ENCODE measurements around the gene PHF10.

PHF10 gene

GRCh38 chr6:169722362-169723199 is 1.7 kb downstream of the PHF10 start:
- Histone ChIP-seq H3K9me3 (ENCODE audit: insufficient read depth, low read depth, low read length) (no peaks in the 10 kb centered on the region), H3K4me1 (ENCODE audit: insufficient read depth, low read length) (peaks cover 29% of the 10 kb centered on the region), H3K4me3 (ENCODE audit: low read length) (peak overlapping the region; percentile 81), H3K27ac (ENCODE audit: low read depth, low read length) (no peak overlapping the region), H3K27me3 (ENCODE audit: insufficient read depth, low read length) (no peaks in the 10 kb centered on the region; the same call in 1 of the 2 replicates), H3K9ac (ENCODE audit: low read depth, low read length) (peak overlapping the region; percentile 57; the same call in 1 of the 2 replicates), H3K36me3 (ENCODE audit: insufficient read depth, low read length) (peaks cover 23% of the 10 kb centered on the region)
- 6% methylated on average over 22 of the region's 22 CpGs for WGBS

GRCh38 chr6:169720207-169720855 is 4.0 kb downstream of the PHF10 start:
- Histone ChIP-seq H3K4me1 (ENCODE audit: insufficient read depth, low read length) (peaks cover 18% of the 10 kb centered on the region), H3K36me3 (ENCODE audit: insufficient read depth, low read length) (peaks cover 46% of the 10 kb centered on the region)
- WGBS: 96% methylated on average over 3 of the region's 3 CpGs

GRCh38 chr6:169719117-169719516 is 5.2 kb downstream of the PHF10 start:
- Histone ChIP-seq H3K27ac (ENCODE audit: low read depth, low read length) (no peak overlapping the region), H3K9me3 (ENCODE audit: insufficient read depth, low read depth, low read length) (no peaks in the 10 kb centered on the region), H3K27me3 (ENCODE audit: insufficient read depth, low read length) (no peaks in the 10 kb centered on the region; the same call in 1 of the 2 replicates), H3K4me3 (ENCODE audit: low read length) (no peak overlapping the region), H3K36me3 (ENCODE audit: insufficient read depth, low read length) (peaks cover 58% of the 10 kb centered on the region), H3K4me1 (ENCODE audit: insufficient read depth, low read length) (peaks cover 16% of the 10 kb centered on the region), H3K9ac (ENCODE audit: low read depth, low read length) (no peak overlapping the region)
- WGBS: 98% methylated on average over 4 of the region's 4 CpGs

More at GRCh38 chr6:169720207-169720855, 4.0 kb downstream of the PHF10 start:
- no peak overlapping the region for H3K9ac ChIP-seq (ENCODE audit: low read depth, low read length)
- H3K27ac ChIP-seq (ENCODE audit: low read depth, low read length): no peak overlapping the region
- no peak overlapping the region for H3K4me3 ChIP-seq (ENCODE audit: low read length)
- no peaks in the 10 kb centered on the region; the same call in 1 of the 2 replicates for H3K27me3 ChIP-seq (ENCODE audit: insufficient read depth, low read length)
- H3K9me3 ChIP-seq (ENCODE audit: insufficient read depth, low read depth, low read length): no peaks in the 10 kb centered on the region

GRCh38 chr6:169714595-169714994 is 9.7 kb downstream of the PHF10 start:
- Histone ChIP-seq H3K4me1 (ENCODE audit: insufficient read depth, low read length) (no peaks in the 10 kb centered on the region), H3K9ac (ENCODE audit: low read depth, low read length) (no peak overlapping the region), H3K9me3 (ENCODE audit: insufficient read depth, low read depth, low read length) (no peaks in the 10 kb centered on the region), H3K27me3 (ENCODE audit: insufficient read depth, low read length) (no peaks in the 10 kb centered on the region), H3K36me3 (ENCODE audit: insufficient read depth, low read length) (peaks cover 94% of the 10 kb centered on the region), H3K27ac (ENCODE audit: low read depth, low read length) (no peak overlapping the region), H3K4me3 (ENCODE audit: low read length) (no peak overlapping the region)
- WGBS: 96% methylated on average over 9 of the region's 9 CpGs

- no peaks in the 10 kb centered on the region for H3K27me3 ChIP-seq (ENCODE audit: insufficient read depth, low read length)
- no peak overlapping the region for H3K4me3 ChIP-seq (ENCODE audit: low read length)
- H3K36me3 ChIP-seq (ENCODE audit: insufficient read depth, low read length): peaks cover 94% of the 10 kb centered on the region
- H3K4me1 ChIP-seq (ENCODE audit: insufficient read depth, low read length): no peaks in the 10 kb centered on the region
- H3K9ac ChIP-seq (ENCODE audit: low read depth, low read length): no peak overlapping the region
- WGBS: 92% methylated on average over 2 of the region's 2 CpGs
- H3K9me3 ChIP-seq (ENCODE audit: insufficient read depth, low read depth, low read length): no peaks in the 10 kb centered on the region
- no peak overlapping the region for H3K27ac ChIP-seq (ENCODE audit: low read depth, low read length)
Observed at GRCh38 chr6:169714178-169714577, 10.1 kb downstream of the PHF10 start.

- H3K27ac ChIP-seq (ENCODE audit: low read depth, low read length): no peak overlapping the region
- no peaks in the 10 kb centered on the region for H3K27me3 ChIP-seq (ENCODE audit: insufficient read depth, low read length)
- H3K4me1 ChIP-seq (ENCODE audit: insufficient read depth, low read length): no peaks in the 10 kb centered on the region
- WGBS: 90% methylated on average over 3 of the region's 3 CpGs
- no peak overlapping the region for H3K4me3 ChIP-seq (ENCODE audit: low read length)
- H3K9ac ChIP-seq (ENCODE audit: low read depth, low read length): no peak overlapping the region
- H3K36me3 ChIP-seq (ENCODE audit: insufficient read depth, low read length): peaks cover 97% of the 10 kb centered on the region
- no peaks in the 10 kb centered on the region for H3K9me3 ChIP-seq (ENCODE audit: insufficient read depth, low read depth, low read length)
Observed at GRCh38 chr6:169710009-169710408, 14.3 kb downstream of the PHF10 start.

- Histone ChIP-seq H3K27me3 (ENCODE audit: insufficient read depth, low read length) (no peaks in the 10 kb centered on the region), H3K27ac (ENCODE audit: low read depth, low read length) (no peak overlapping the region), H3K9ac (ENCODE audit: low read depth, low read length) (no peak overlapping the region), H3K4me1 (ENCODE audit: insufficient read depth, low read length) (no peaks in the 10 kb centered on the region), H3K4me3 (ENCODE audit: low read length) (no peak overlapping the region), H3K36me3 (ENCODE audit: insufficient read depth, low read length) (peaks cover 97% of the 10 kb centered on the region), H3K9me3 (ENCODE audit: insufficient read depth, low read depth, low read length) (no peaks in the 10 kb centered on the region)
Observed at GRCh38 chr6:169709293-169709692, 15.0 kb downstream of the PHF10 start.

- H3K9me3 ChIP-seq (ENCODE audit: insufficient read depth, low read depth, low read length): no peaks in the 10 kb centered on the region
- 100% methylated on average over 2 of the region's 2 CpGs for WGBS
- H3K9ac ChIP-seq (ENCODE audit: low read depth, low read length): no peak overlapping the region
- H3K36me3 ChIP-seq (ENCODE audit: insufficient read depth, low read length): peaks cover 96% of the 10 kb centered on the region
- H3K4me1 ChIP-seq (ENCODE audit: insufficient read depth, low read length): peaks cover 4% of the 10 kb centered on the region; the same call in 1 of the 2 replicates
- H3K27ac ChIP-seq (ENCODE audit: low read depth, low read length): no peak overlapping the region
- no peaks in the 10 kb centered on the region for H3K27me3 ChIP-seq (ENCODE audit: insufficient read depth, low read length)
- no peak overlapping the region for H3K4me3 ChIP-seq (ENCODE audit: low read length)
Observed at GRCh38 chr6:169707772-169708171, 16.5 kb downstream of the PHF10 start.

GRCh38 chr6:169702840-169703246 is 21.5 kb downstream of the PHF10 start:
- Histone ChIP-seq H3K9ac (ENCODE audit: low read depth, low read length) (peak overlapping the region; percentile 97), H3K36me3 (ENCODE audit: insufficient read depth, low read length) (peaks cover 58% of the 10 kb centered on the region), H3K27ac (ENCODE audit: low read depth, low read length) (peak overlapping the region; percentile 88), H3K4me3 (ENCODE audit: low read length) (peak overlapping the region; percentile 85), H3K9me3 (ENCODE audit: insufficient read depth, low read depth, low read length) (no peaks in the 10 kb centered on the region), H3K4me1 (ENCODE audit: insufficient read depth, low read length) (peaks cover 16% of the 10 kb centered on the region; the same call in 1 of the 2 replicates), H3K27me3 (ENCODE audit: insufficient read depth, low read length) (no peaks in the 10 kb centered on the region)
- whole genome bisulfite sequencing: 4% methylated on average over 22 of the region's 22 CpGs

- Histone ChIP-seq H3K9me3 (ENCODE audit: insufficient read depth, low read depth, low read length) (no peaks in the 10 kb centered on the region), H3K36me3 (ENCODE audit: insufficient read depth, low read length) (peaks cover 53% of the 10 kb centered on the region), H3K4me1 (ENCODE audit: insufficient read depth, low read length) (peaks cover 16% of the 10 kb centered on the region; the same call in 1 of the 2 replicates), H3K4me3 (ENCODE audit: low read length) (peak within 1 kb of the TSS; percentile 85), H3K9ac (ENCODE audit: low read depth, low read length) (peak within 1 kb of the TSS; percentile 97), H3K27me3 (ENCODE audit: insufficient read depth, low read length) (no peaks in the 10 kb centered on the region), H3K27ac (ENCODE audit: low read depth, low read length) (peak within 1 kb of the TSS; percentile 88)
- WGBS: under 1% methylated on average over 92 of the region's 92 CpGs
Observed at GRCh38 chr6:169701954-169702839, 22.1 kb downstream of the PHF10 start, which contains the start of the genes C6orf120 and WDR27. Gene C6orf120 (plus strand): TSS chr6:169702126. CDS start chr6:169702460, 334 bp downstream. Gene WDR27 (minus strand): TSS chr6:169702029. CDS start chr6:169689005, 13,024 bp downstream.
